H9 (cell line): ENCODE measurements around the gene LMX1A. TPM values are rescaled to one million over a fixed set of nuclear protein-coding genes. Genes with fewer than 3 reads are reported as not detected.

Experiments
- DNase-seq: peaks from one replicate; pipeline ENCODE4 v3.0.0-alpha.2; 2017
- H2AFZ ChIP-seq: one replicate; pipeline ENCODE4 v1.6.1; 2013; ENCODE audit warnings: mild to moderate bottlenecking, low read length, control low read depth, moderate library complexity
- H2AK5ac ChIP-seq: 2 replicates; pipeline ENCODE4 v1.6.1; 2013; ENCODE audit warnings: low read length, control low read depth, mixed read lengths; ENCODE audit not compliant: insufficient read length
- H2BK120ac ChIP-seq: one replicate; pipeline ENCODE4 v1.6.1; 2013; ENCODE audit warnings: low read depth, mild to moderate bottlenecking, low read length, control low read depth, inconsistent platforms; ENCODE audit not compliant: poor library complexity, severe bottlenecking
- H2BK12ac ChIP-seq: 2 replicates; pipeline ENCODE4 v1.6.1; 2013; ENCODE audit warnings: low read length, control low read depth, mixed read lengths, low read depth; ENCODE audit not compliant: insufficient read length
- H2BK15ac ChIP-seq: 2 replicates; pipeline ENCODE4 v1.6.1; 2013; ENCODE audit warnings: low read depth, low read length, control low read depth
- H2BK20ac ChIP-seq: one replicate; pipeline ENCODE4 v1.6.1; 2013; ENCODE audit warnings: low read depth, mild to moderate bottlenecking, low read length, control low read depth, inconsistent platforms; ENCODE audit not compliant: poor library complexity, severe bottlenecking
- H2BK5ac ChIP-seq: 2 replicates; pipeline ENCODE4 v1.6.1; 2013; ENCODE audit warnings: low read length, control low read depth, mixed read lengths; ENCODE audit not compliant: insufficient read length
- H3K14ac ChIP-seq: 2 replicates; pipeline ENCODE4 v1.6.1; 2013; ENCODE audit warnings: low read length, control low read depth; ENCODE audit not compliant: insufficient read depth
- H3K18ac ChIP-seq: 2 replicates; pipeline ENCODE4 v1.6.1; 2013; ENCODE audit warnings: low read depth, mild to moderate bottlenecking, mixed read lengths, low read length, control low read depth; ENCODE audit not compliant: insufficient read length
- H3K23ac ChIP-seq: 2 replicates; pipeline ENCODE4 v1.6.1; 2013; ENCODE audit warnings: low read length, control low read depth, mixed read lengths, low read depth; ENCODE audit not compliant: insufficient read length
- H3K23me2 ChIP-seq: 2 replicates; pipeline ENCODE4 v1.6.1; 2013; ENCODE audit warnings: low read depth, mild to moderate bottlenecking, mixed read lengths, low read length, control low read depth; ENCODE audit not compliant: insufficient read length, poor library complexity, severe bottlenecking
- H3K27ac ChIP-seq: 2 replicates; pipeline ENCODE4 v1.5.1; 2013; ENCODE audit warnings: low read length, control low read depth, mixed read lengths, low read depth; ENCODE audit not compliant: insufficient read length
- H3K27me3 ChIP-seq: 2 replicates; pipeline ENCODE4 v1.6.1; 2013; ENCODE audit warnings: low read length, control low read depth, inconsistent platforms; ENCODE audit not compliant: insufficient read depth
- H3K4ac ChIP-seq: 2 replicates; pipeline ENCODE4 v1.6.1; 2013; ENCODE audit warnings: low read depth, mild to moderate bottlenecking, control low read depth, inconsistent platforms, low read length, moderate library complexity
- H3K4me1 ChIP-seq: 2 replicates; pipeline ENCODE4 v1.6.1; 2013; ENCODE audit warnings: low read length, control low read depth, inconsistent platforms; ENCODE audit not compliant: insufficient read depth
- H3K4me2 ChIP-seq: 2 replicates; pipeline ENCODE4 v1.6.1; 2013; ENCODE audit warnings: low read length, control low read depth, mixed read lengths; ENCODE audit not compliant: insufficient read length, insufficient read depth
- H3K56ac ChIP-seq: 2 replicates; pipeline ENCODE4 v1.6.1; 2013; ENCODE audit warnings: low read depth, mild to moderate bottlenecking, mixed read lengths, low read length, control low read depth; ENCODE audit not compliant: insufficient read length
- H3K79me1 ChIP-seq: 2 replicates; pipeline ENCODE4 v1.6.1; 2013; ENCODE audit warnings: low read depth, mild to moderate bottlenecking, moderate library complexity, low read length, control low read depth, inconsistent platforms; ENCODE audit not compliant: insufficient read depth, poor library complexity, severe bottlenecking
- H3K79me2 ChIP-seq: 2 replicates; pipeline ENCODE4 v1.6.1; 2013; ENCODE audit warnings: low read length, control low read depth, inconsistent platforms; ENCODE audit not compliant: insufficient read depth
- H3K9ac ChIP-seq: 2 replicates; pipeline ENCODE4 v1.6.1; 2013; ENCODE audit warnings: low read length, control low read depth, mixed read lengths; ENCODE audit not compliant: insufficient read length; ENCODE audit errors: extremely low read depth
- H3K9me3 ChIP-seq: one replicate; pipeline ENCODE4 v1.6.1; 2013; ENCODE audit warnings: low read depth, low read length, inconsistent platforms; ENCODE audit not compliant: control insufficient read depth
- H3T11ph ChIP-seq: one replicate; pipeline ENCODE4 v1.6.1; 2013; ENCODE audit warnings: mild to moderate bottlenecking, low read length, control low read depth, inconsistent platforms
- H4K20me1 ChIP-seq: one replicate; pipeline ENCODE4 v1.6.1; 2013; ENCODE audit not compliant: control insufficient read depth, insufficient read length, insufficient read depth
- H4K5ac ChIP-seq: 2 replicates; pipeline ENCODE4 v1.6.1; 2013; ENCODE audit warnings: low read depth, mild to moderate bottlenecking, mixed read lengths, low read length, control low read depth; ENCODE audit not compliant: insufficient read length
- H4K8ac ChIP-seq: replicated peaks from 2 replicates; pipeline ENCODE4 v1.6.1; 2013; ENCODE audit warnings: low read length, control low read depth, mixed read lengths, low read depth; ENCODE audit not compliant: insufficient read length
- H4K91ac ChIP-seq: 2 replicates; pipeline ENCODE4 v1.6.1; 2013; ENCODE audit warnings: low read depth, mild to moderate bottlenecking, moderate library complexity, mixed read lengths, low read length, control low read depth; ENCODE audit not compliant: insufficient read length
- H3K27ac Mint-ChIP-seq, 3 experiments: 2 replicates in 2 of 3; 3 replicates in 1 of 3; pipeline ENCODE4 v1.8.0; 2020 to 2021; ENCODE audit warnings: mixed read lengths in 3 of 3, mild to moderate bottlenecking in 1 of 3, moderate library complexity in 1 of 3
- H3K27me3 Mint-ChIP-seq: 2 replicates; pipeline ENCODE4 v1.8.0; 2021; ENCODE audit warnings: low read depth, mild to moderate bottlenecking, moderate library complexity, mixed read lengths
- H3K36me3 Mint-ChIP-seq, 3 experiments: 2 replicates in 2 of 3; 3 replicates in 1 of 3; pipeline ENCODE4 v1.8.0; 2020 to 2021; ENCODE audit warnings: low read depth in 3 of 3, mixed read lengths in 3 of 3; ENCODE audit not compliant: insufficient read depth in 1 of 3
- H3K4me1 Mint-ChIP-seq, 2 experiments: 2 replicates each; pipeline ENCODE4 v1.8.0; 2020; ENCODE audit warnings: mixed read lengths in 2 of 2
- H3K4me3 Mint-ChIP-seq, 2 experiments: 2 replicates in 1 of 2; 3 replicates in 1 of 2; pipeline ENCODE4 v1.8.0; 2020 to 2021; ENCODE audit warnings: mild to moderate bottlenecking in 2 of 2, mixed read lengths in 2 of 2, moderate library complexity in 1 of 2
- H3K9me3 Mint-ChIP-seq, 2 experiments: 2 replicates in 1 of 2; 3 replicates in 1 of 2; pipeline ENCODE4 v1.8.0; 2020; ENCODE audit warnings: mild to moderate bottlenecking in 2 of 2, mixed read lengths in 2 of 2, moderate library complexity in 1 of 2
- WGBS: extraction: QIAGEN DNeasy Blood & Tissue Kit; methylation state at CpG from one replicate; pipeline ENCODE4 v1.1.7; 2013; ENCODE audit warnings: missing lambda C conversion rate, low lambda C conversion rate, mixed read lengths; ENCODE audit not compliant: insufficient read length; ENCODE audit errors: extremely low coverage; 5-methylcytosine and 5-hydroxymethylcytosine counted together
- total RNA-seq: library from RNA; stranded (reverse); gene quantifications from 2 replicates; pipeline ENCODE4 v1.2.1, GENCODE V29; 2021
- TF ChIP-seq, protein P1 (sequence below): fragments of 200-600 bp; sonication (generic); conservative IDR thresholded peaks from 3 replicates; pipeline ENCODE4 v1.8.0; 2021; ENCODE audit warnings: antibody characterized with exemption, mild to moderate bottlenecking

LMX1A gene
- total RNA-seq, 1 experiment from 2014 or later = not detected

DNA sequence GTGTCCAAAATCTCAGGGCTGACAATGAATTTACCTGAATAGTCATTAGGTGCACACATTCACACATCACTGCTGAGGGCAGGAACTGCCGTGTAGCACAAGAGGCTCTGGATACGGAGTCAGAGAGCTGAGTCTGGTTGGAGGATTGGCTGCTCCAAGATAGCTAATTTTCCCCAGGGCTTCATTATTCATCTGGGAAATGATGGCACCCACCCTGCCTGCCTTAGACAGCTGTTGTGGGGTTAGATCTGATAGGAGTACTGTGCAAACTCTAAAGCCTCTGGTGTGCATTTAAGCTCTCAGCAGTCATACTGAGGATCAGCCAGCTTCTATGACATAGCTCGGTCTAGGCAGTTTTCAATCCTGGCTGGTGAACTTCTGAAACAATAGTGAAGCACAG is 67.0 kb downstream of the LMX1A start:
- H3K27ac Mint-ChIP-seq = no peak overlapping the region

More for the DNA sequence above, 67.0 kb downstream of the LMX1A start:
- Histone ChIP-seq H4K91ac (no peak overlapping the region), H4K8ac (no peak overlapping the region), H2AFZ (no peak overlapping the region), H3K79me1 (no peaks in the 10 kb centered on the region), H3K14ac (no peak overlapping the region), H3K27ac (no peak overlapping the region), H3K79me2 (no peaks in the 10 kb centered on the region), H3K23me2 (no peaks in the 10 kb centered on the region), H3T11ph (no peak overlapping the region), H3K4me2 (no peak overlapping the region), H2BK12ac (no peak overlapping the region), H3K23ac (no peak overlapping the region), H3K18ac (no peak overlapping the region), H3K9me3 (no peaks in the 10 kb centered on the region), H2AK5ac (no peak overlapping the region), H4K5ac (no peak overlapping the region), H3K9ac (no peak overlapping the region), H3K4ac (no peak overlapping the region), H2BK15ac (no peak overlapping the region), H2BK5ac (no peak overlapping the region), H3K56ac (no peak overlapping the region), H2BK20ac (no peak overlapping the region), H2BK120ac (no peak overlapping the region), H4K20me1 (no peaks in the 10 kb centered on the region), H3K4me1 (no peaks in the 10 kb centered on the region), H3K27me3 (0 out of 2 replicates have a peak, but pooled peaks cover 2% of the 10 kb centered on the region)
- peaks cover 5% of the 10 kb centered on the region for H3K27me3 Mint-ChIP-seq
- H3K4me3 Mint-ChIP-seq = no peak overlapping the region
- no CpG with 5 or more reads among the region's 3 CpGs for WGBS
- H3K4me1 Mint-ChIP-seq = peaks cover 16% of the 10 kb centered on the region in 2 experiments
- peaks cover 11 to 15% of the 10 kb centered on the region in 2 experiments for H3K9me3 Mint-ChIP-seq
- no peak for DNase-seq
- peaks cover 0 to 6% (median 0%) of the 10 kb centered on the region in 3 experiments; a peak in 2 of 7 replicates for H3K36me3 Mint-ChIP-seq
- TF ChIP-seq, protein P1, sequence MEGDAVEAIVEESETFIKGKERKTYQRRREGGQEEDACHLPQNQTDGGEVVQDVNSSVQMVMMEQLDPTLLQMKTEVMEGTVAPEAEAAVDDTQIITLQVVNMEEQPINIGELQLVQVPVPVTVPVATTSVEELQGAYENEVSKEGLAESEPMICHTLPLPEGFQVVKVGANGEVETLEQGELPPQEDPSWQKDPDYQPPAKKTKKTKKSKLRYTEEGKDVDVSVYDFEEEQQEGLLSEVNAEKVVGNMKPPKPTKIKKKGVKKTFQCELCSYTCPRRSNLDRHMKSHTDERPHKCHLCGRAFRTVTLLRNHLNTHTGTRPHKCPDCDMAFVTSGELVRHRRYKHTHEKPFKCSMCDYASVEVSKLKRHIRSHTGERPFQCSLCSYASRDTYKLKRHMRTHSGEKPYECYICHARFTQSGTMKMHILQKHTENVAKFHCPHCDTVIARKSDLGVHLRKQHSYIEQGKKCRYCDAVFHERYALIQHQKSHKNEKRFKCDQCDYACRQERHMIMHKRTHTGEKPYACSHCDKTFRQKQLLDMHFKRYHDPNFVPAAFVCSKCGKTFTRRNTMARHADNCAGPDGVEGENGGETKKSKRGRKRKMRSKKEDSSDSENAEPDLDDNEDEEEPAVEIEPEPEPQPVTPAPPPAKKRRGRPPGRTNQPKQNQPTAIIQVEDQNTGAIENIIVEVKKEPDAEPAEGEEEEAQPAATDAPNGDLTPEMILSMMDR = no peak
